Endothelial cell of umbilical vein (primary cell): ENCODE measurements around the gene DMBT1. TPM values are rescaled to one million over a fixed set of nuclear protein-coding genes. Genes with fewer than 3 reads are reported as not detected.

Experiments
- BruUV-seq: library from RNA; stranded (reverse); fragments of 400-500 nt; replicated peaks from 2 replicates; lab custom pipeline; 2021; lab: Mats Ljungman, UMichigan
- CTCF ChIA-PET: fragments of 300-600, 350-600 bp; sonication (Branson Sonifier 250); formaldehyde crosslinking; loops from one replicate; lab custom pipeline; 2021; ENCODE audit warnings: antibody characterized with exemption, inconsistent platforms; lab: Charles Lee
- POLR2A ChIA-PET: fragments of 300-600, 350-600 bp; sonication (Branson Sonifier 250); formaldehyde crosslinking; loops from one replicate; lab custom pipeline; 2021; ENCODE audit warnings: antibody characterized with exemption, inconsistent platforms; lab: Charles Lee
- DNase-seq: peaks from one replicate; pipeline ENCODE4 v3.0.0-alpha.2; 2011; ENCODE audit warnings: low read depth, low spot score
- FAIRE-seq: peaks from 2 replicates; lab custom pipeline; 2011; peaks lifted over from hg19 to GRCh38; lab: Jason Lieb, UNC
- H2AFZ ChIP-seq: 2 replicates; pipeline ENCODE4 v1.6.0; 2012; ENCODE audit warnings: low read depth, low read length, control low read depth, inconsistent platforms
- H3K27ac ChIP-seq: 2 replicates; pipeline ENCODE4 v1.5.1; 2011; ENCODE audit warnings: low read depth, mild to moderate bottlenecking, control low read depth, low read length, moderate library complexity; ENCODE audit not compliant: insufficient read depth
- H3K27me3 ChIP-seq, 2 experiments: 2 replicates each; pipeline versions ENCODE4 v1.6.0 to v1.6.1; 2011; ENCODE audit warnings: low read length in 2 of 2, mixed read lengths in 1 of 2; ENCODE audit not compliant: control insufficient read depth in 2 of 2, insufficient read depth in 2 of 2
- H3K36me3 ChIP-seq, 2 experiments: 2 replicates in 1 of 2; 3 replicates in 1 of 2; pipeline ENCODE4 v1.5.1; 2011; ENCODE audit warnings: low read length in 2 of 2, mild to moderate bottlenecking in 1 of 2, moderate library complexity in 1 of 2; ENCODE audit not compliant: control insufficient read depth in 2 of 2, insufficient read depth in 2 of 2; ENCODE audit errors: extremely low read depth in 1 of 2
- H3K4me1 ChIP-seq: 3 replicates; pipeline ENCODE4 v1.5.1; 2011; ENCODE audit warnings: mild to moderate bottlenecking, low read length; ENCODE audit not compliant: control insufficient read depth, insufficient read depth; ENCODE audit errors: extremely low read depth
- H3K4me2 ChIP-seq: 2 replicates; pipeline ENCODE4 v1.6.1; 2011; ENCODE audit warnings: low read length, control low read depth, mixed read lengths; ENCODE audit not compliant: insufficient read depth
- H3K4me3 ChIP-seq, 3 experiments: fragments of 200-600 bp in 1 of 3; sonication (generic), shearing (Covaris generic) in 1 of 3; replicated peaks in 1 of 3; 2 replicates each; pipeline ENCODE4 v1.5.1; 2011 to 2016; ENCODE audit warnings: control low read depth in 3 of 3, low read length in 3 of 3, mild to moderate bottlenecking in 2 of 3, inconsistent platforms in 1 of 3, low read depth in 1 of 3, moderate library complexity in 1 of 3; ENCODE audit not compliant: insufficient read depth in 1 of 3
- H3K79me2 ChIP-seq: 2 replicates; pipeline ENCODE4 v1.6.0; 2012; ENCODE audit warnings: low read length, inconsistent platforms; ENCODE audit not compliant: control insufficient read depth, insufficient read depth
- H3K9ac ChIP-seq: replicated peaks from 2 replicates; pipeline ENCODE3; 2011; ENCODE audit warnings: low read length, control low read depth; ENCODE audit not compliant: insufficient read depth; ENCODE audit errors: extremely low read depth
- H3K9me1 ChIP-seq: replicated peaks from 3 replicates; pipeline ENCODE4 v1.6.0; 2011; ENCODE audit warnings: mild to moderate bottlenecking, low read length; ENCODE audit not compliant: control insufficient read depth, insufficient read depth; ENCODE audit errors: extremely low read depth
- H3K9me3 ChIP-seq: replicated peaks from 2 replicates; pipeline ENCODE4 v1.5.1; 2012; ENCODE audit warnings: low read length, inconsistent platforms; ENCODE audit not compliant: control insufficient read depth, insufficient read depth
- H4K20me1 ChIP-seq: replicated peaks from 2 replicates; pipeline ENCODE3; 2011; ENCODE audit warnings: mild to moderate bottlenecking, low read length; ENCODE audit not compliant: control insufficient read depth, insufficient read depth; ENCODE audit errors: extremely low read depth
- EZH2 ChIP-seq: IDR thresholded peaks from 2 replicates; pipeline ENCODE4 v1.6.1; 2012; ENCODE audit warnings: borderline replicate concordance, low read depth, mild to moderate bottlenecking, moderate library complexity, low read length, inconsistent platforms; ENCODE audit not compliant: severe bottlenecking
- FOS ChIP-seq: IDR thresholded peaks from 2 replicates; pipeline ENCODE4 v1.6.1; 2011; ENCODE audit warnings: mild to moderate bottlenecking, low read length, moderate library complexity, borderline replicate concordance; ENCODE audit not compliant: insufficient read depth
- GATA2 ChIP-seq: IDR thresholded peaks from 2 replicates; pipeline ENCODE4 v1.7.0; 2011; ENCODE audit warnings: low read depth, mild to moderate bottlenecking, moderate library complexity, mixed read lengths, low read length; ENCODE audit not compliant: insufficient read length, insufficient read depth
- JUN ChIP-seq: IDR thresholded peaks from 2 replicates; pipeline ENCODE4 v1.6.1; 2011; ENCODE audit warnings: borderline replicate concordance, low read depth; ENCODE audit not compliant: insufficient read length, insufficient read depth
- MYC ChIP-seq: IDR thresholded peaks from one replicate; pipeline ENCODE4 v1.6.1; 2011; ENCODE audit warnings: mild to moderate bottlenecking, low read depth, low read length
- POLR2A ChIP-seq: IDR thresholded peaks from 2 replicates; pipeline ENCODE4 v1.6.1; 2012; ENCODE audit warnings: low read depth, mild to moderate bottlenecking, control low read depth, low read length
- POLR2AphosphoS5 ChIP-seq: IDR thresholded peaks from 2 replicates; pipeline ENCODE4 v1.6.1; 2012; ENCODE audit warnings: low read depth, mild to moderate bottlenecking, control low read depth, low read length, moderate library complexity; ENCODE audit not compliant: insufficient read depth
- dilution Hi-C: fragments of 300-500 bp; cut with MboI; formaldehyde crosslinking; loops from one replicate; pipeline ENCODE4 v1.15.0; 2019; ENCODE audit warnings: low sequenced_read_pairs; ENCODE audit not compliant: extremely low pct_ligation_motif_present
- intact Hi-C: fragments of 100-400 bp; cut with micrococcal nuclease; formaldehyde crosslinking; loops from one replicate; pipeline ENCODE4 v1.10.0; 2022
- polyA plus RNA-seq, 4 experiments: library from polyadenylated mRNA; depleted of rRNA in 3 of 4; stranded (reverse) in 3 of 4; unstranded in 1 of 4; fragments of >200 nt; gene quantifications; 2 replicates each; pipeline versions ENCODE4 v1.2.1 to v1.2.3, GENCODE V29; 2011 to 2012; ENCODE audit warnings: missing spikeins in 1 of 4
- total RNA-seq: library from RNA; stranded (reverse); gene quantifications from 2 replicates; pipeline ENCODE4 v1.2.3, GENCODE V29; 2021
- TF ChIP-seq, protein P1 (sequence below), 2 donors: IDR thresholded peaks; 1 replicate in 1 of 2; 2 replicates in 1 of 2; pipeline ENCODE4 v1.5.1; 2011; ENCODE audit warnings: low read length in 2 of 2, mild to moderate bottlenecking in 2 of 2, moderate library complexity in 2 of 2, control low read depth in 1 of 2, inconsistent platforms in 1 of 2, low read depth in 1 of 2; ENCODE audit not compliant: insufficient read depth in 1 of 2; ENCODE audit errors: extremely low read depth in 1 of 2
- TF ChIP-seq, protein P2 (sequence below): IDR thresholded peaks from 2 replicates; pipeline ENCODE4 v1.6.1; 2011; ENCODE audit not compliant: insufficient read depth, insufficient read length

Gene DMBT1
- total and polyA plus RNA-seq, 2 donors (not counting 3 experiments of a cell fraction or from before 2014, with no cell fraction given), result 0.01 TPM; not detected in 1

DNA sequence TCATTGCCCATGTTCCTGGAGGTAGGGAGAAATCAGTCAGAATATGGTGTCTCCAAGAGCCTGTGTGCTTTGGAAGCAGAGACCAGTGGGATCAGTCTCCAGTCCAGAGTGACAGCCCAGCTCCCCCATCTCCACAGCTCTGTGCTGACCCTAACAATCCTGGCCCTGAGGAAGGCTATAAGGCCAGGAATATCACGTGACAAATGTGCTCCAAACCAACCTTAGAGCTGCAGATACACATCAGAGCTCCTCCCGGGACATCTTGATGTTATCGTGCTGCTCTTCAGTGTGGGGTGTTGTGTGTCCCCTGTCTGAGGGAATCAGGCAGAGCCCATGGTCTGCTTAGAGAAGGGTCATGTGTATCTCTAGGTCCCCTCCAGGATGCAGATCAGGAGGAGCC lies 15.2 kb downstream of the DMBT1 start:
- H3K9ac ChIP-seq, result no peak overlapping the region
- FAIRE-seq, result no peak
- no peak overlapping the region for H2AFZ ChIP-seq
- no peak for DNase-seq
- H3K9me3 ChIP-seq, result no peaks in the 10 kb centered on the region
- H3K79me2 ChIP-seq, result no peaks in the 10 kb centered on the region
- ChIA-PET POLR2A (no interaction called here), CTCF (interaction anchor here (3.2 kb wide), 1 partner anchor 11 kb away, joined by 11 read pairs; no protein-coding TSS in a partner anchor)
- H3K27me3 ChIP-seq, result no peaks in the 10 kb centered on the region
- H3K4me3 ChIP-seq, result no peak overlapping the region
- no peak overlapping the region for H3K4me2 ChIP-seq
- H3K9me1 ChIP-seq, result no peaks in the 10 kb centered on the region
- H4K20me1 ChIP-seq, result no peaks in the 10 kb centered on the region
- intact Hi-C loops, result no loop called here
- no TSS peak for BruUV-seq
- no peak overlapping the region for H3K27ac ChIP-seq
- H3K36me3 ChIP-seq, result no peaks in the 10 kb centered on the region
- TF ChIP-seq MYC (no peak), GATA2 (no peak), POLR2A (no peak), FOS (no peak), POLR2AphosphoS5 (no peak), EZH2 (no peak), JUN (no peak)
- TF ChIP-seq, protein P1, sequence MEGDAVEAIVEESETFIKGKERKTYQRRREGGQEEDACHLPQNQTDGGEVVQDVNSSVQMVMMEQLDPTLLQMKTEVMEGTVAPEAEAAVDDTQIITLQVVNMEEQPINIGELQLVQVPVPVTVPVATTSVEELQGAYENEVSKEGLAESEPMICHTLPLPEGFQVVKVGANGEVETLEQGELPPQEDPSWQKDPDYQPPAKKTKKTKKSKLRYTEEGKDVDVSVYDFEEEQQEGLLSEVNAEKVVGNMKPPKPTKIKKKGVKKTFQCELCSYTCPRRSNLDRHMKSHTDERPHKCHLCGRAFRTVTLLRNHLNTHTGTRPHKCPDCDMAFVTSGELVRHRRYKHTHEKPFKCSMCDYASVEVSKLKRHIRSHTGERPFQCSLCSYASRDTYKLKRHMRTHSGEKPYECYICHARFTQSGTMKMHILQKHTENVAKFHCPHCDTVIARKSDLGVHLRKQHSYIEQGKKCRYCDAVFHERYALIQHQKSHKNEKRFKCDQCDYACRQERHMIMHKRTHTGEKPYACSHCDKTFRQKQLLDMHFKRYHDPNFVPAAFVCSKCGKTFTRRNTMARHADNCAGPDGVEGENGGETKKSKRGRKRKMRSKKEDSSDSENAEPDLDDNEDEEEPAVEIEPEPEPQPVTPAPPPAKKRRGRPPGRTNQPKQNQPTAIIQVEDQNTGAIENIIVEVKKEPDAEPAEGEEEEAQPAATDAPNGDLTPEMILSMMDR (IDR thresholded peaks at IDR 0.05; ENCODE audit: extremely low read depth in 1 of 2, insufficient read depth in 1 of 2, low read depth in 1 of 2, low read length in 2 of 2), result no peak
- TF ChIP-seq, protein P2, sequence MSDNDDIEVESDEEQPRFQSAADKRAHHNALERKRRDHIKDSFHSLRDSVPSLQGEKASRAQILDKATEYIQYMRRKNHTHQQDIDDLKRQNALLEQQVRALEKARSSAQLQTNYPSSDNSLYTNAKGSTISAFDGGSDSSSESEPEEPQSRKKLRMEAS, result no peak
- H3K4me1 ChIP-seq, result no peaks in the 10 kb centered on the region
- dilution Hi-C loops, result no loop called here
